Activated T-helper 2 cell treated with anti-CD3 and anti-CD28 coated beads, Interferon-gamma antibody, Interleukin-2, Interleukin-4, amounts not matched to agents 10 μg/mL and 5 μg/mL and 100 μg/mL, durations not matched to agents 14 hours and 24 hours and 36 hours (primary cell): ENCODE measurements around the gene ZNF462. TPM values are rescaled to one million over a fixed set of nuclear protein-coding genes. Genes with fewer than 3 reads are reported as not detected.

Source experiments
- DNase-seq: peaks from one replicate; pipeline ENCODE4 v3.0.0; 2021; ENCODE audit warnings: low spot score
- H3K27ac Mint-ChIP-seq: one replicate; pipeline ENCODE4 v1.8.0; 2021; ENCODE audit warnings: mixed read lengths
- H3K27me3 Mint-ChIP-seq: one replicate; pipeline ENCODE4 v1.8.0; 2021; ENCODE audit warnings: low read depth, mixed read lengths
- H3K36me3 Mint-ChIP-seq: one replicate; pipeline ENCODE4 v1.8.0; 2021; ENCODE audit warnings: low read depth, mixed read lengths
- H3K4me1 Mint-ChIP-seq: one replicate; pipeline ENCODE4 v1.8.0; 2021; ENCODE audit warnings: low read depth, mixed read lengths
- H3K4me3 Mint-ChIP-seq: one replicate; pipeline ENCODE4 v1.8.0; 2021; ENCODE audit warnings: low read depth, mild to moderate bottlenecking, moderate library complexity, mixed read lengths
- H3K9me3 Mint-ChIP-seq: one replicate; pipeline ENCODE4 v1.8.0; 2021; ENCODE audit warnings: mixed read lengths
- intact Hi-C: fragments of 100-400 bp; cut with micrococcal nuclease; formaldehyde crosslinking; loops from one replicate; pipeline ENCODE4 v1.15.1; 2023
- total RNA-seq: library from RNA; stranded (reverse); gene quantifications from 2 replicates; pipeline ENCODE4 v1.2.3, GENCODE V29; 2022

The ZNF462 gene
- total RNA-seq, 1 donor from 2014 or later: 0.09 TPM

DNA sequence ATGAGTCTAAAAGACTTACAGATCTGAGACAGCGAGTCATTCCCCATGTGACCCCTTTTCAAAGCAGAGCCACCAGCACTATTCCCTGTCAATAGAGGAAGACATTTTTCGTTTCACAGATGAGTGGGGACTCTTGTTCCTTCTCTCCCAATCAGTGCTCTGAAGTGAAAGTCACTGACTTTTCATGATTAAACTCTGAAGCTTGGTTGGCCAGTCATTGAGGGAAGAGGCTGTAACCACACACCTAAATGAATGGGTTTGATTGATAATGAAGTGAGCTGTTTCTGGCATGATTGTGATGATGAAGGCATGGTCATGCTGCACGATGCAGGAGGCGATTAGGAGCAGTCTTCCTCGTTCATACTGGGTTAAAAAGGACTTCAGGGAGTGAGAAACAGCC is 171.9 kb downstream of the ZNF462 start:
- Mint-ChIP-seq H3K36me3 (no peaks in the 10 kb centered on the region), H3K27me3 (no peaks in the 10 kb centered on the region), H3K4me3 (no peak overlapping the region), H3K27ac (no peak overlapping the region), H3K9me3 (no peaks in the 10 kb centered on the region), H3K4me1 (no peaks in the 10 kb centered on the region)
- intact Hi-C loops: no loop called here
- no peak for DNase-seq

GRCh38 chr9:107036367-107036766 is 173.4 kb downstream of the ZNF462 start:
- Mint-ChIP-seq H3K4me1 (no peaks in the 10 kb centered on the region), H3K9me3 (no peaks in the 10 kb centered on the region), H3K27me3 (no peaks in the 10 kb centered on the region), H3K27ac (no peak overlapping the region), H3K36me3 (no peaks in the 10 kb centered on the region), H3K4me3 (no peak overlapping the region)
- intact Hi-C loops: no loop called here
- DNase-seq: no peak

GRCh38 chr9:107039542-107039941 is 176.6 kb downstream of the ZNF462 start:
- Mint-ChIP-seq H3K4me3 (no peak overlapping the region), H3K4me1 (no peaks in the 10 kb centered on the region), H3K36me3 (no peaks in the 10 kb centered on the region), H3K9me3 (no peaks in the 10 kb centered on the region), H3K27me3 (no peaks in the 10 kb centered on the region), H3K27ac (no peak overlapping the region)
- DNase-seq: no peak
- intact Hi-C loops: no loop called here

GRCh38 chr9:107042606-107043005 is 179.6 kb downstream of the ZNF462 start:
- no peaks in the 10 kb centered on the region for H3K9me3 Mint-ChIP-seq
- intact Hi-C loops: no loop called here
- H3K27me3 Mint-ChIP-seq: no peaks in the 10 kb centered on the region
- no peaks in the 10 kb centered on the region for H3K36me3 Mint-ChIP-seq
- no peaks in the 10 kb centered on the region for H3K4me1 Mint-ChIP-seq
- DNase-seq: no peak
- H3K27ac Mint-ChIP-seq: no peak overlapping the region
- H3K4me3 Mint-ChIP-seq: no peak overlapping the region

GRCh38 chr9:107043886-107044285 is 180.9 kb downstream of the ZNF462 start:
- no peak overlapping the region for H3K4me3 Mint-ChIP-seq
- no peaks in the 10 kb centered on the region for H3K9me3 Mint-ChIP-seq
- no peaks in the 10 kb centered on the region for H3K27me3 Mint-ChIP-seq
- DNase-seq: no peak
- H3K27ac Mint-ChIP-seq: no peak overlapping the region
- H3K36me3 Mint-ChIP-seq: no peaks in the 10 kb centered on the region
- H3K4me1 Mint-ChIP-seq: no peaks in the 10 kb centered on the region
- intact Hi-C loops: no loop called here

DNA sequence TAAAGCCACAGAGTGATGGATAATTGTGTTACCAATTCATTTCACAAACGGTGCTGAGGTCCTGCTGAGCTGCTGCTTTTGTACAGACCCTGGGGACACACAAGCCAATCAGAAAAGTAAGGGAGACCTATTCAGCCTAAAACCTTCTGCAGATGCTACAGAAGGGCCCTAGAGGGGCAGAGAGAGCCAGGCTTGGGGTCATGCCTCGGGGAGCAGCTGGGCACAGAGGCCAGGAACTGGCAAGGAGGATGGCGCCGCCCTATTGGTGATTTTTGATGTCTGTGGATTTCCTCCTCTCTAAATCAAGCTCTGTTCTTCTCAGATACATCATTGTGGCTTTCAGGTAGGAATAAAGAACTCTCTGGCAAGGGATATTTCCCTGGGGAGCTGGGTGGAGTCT is 181.9 kb downstream of the ZNF462 start:
- H3K27ac Mint-ChIP-seq: no peak overlapping the region
- intact Hi-C loops: no loop called here
- DNase-seq: no peak

GRCh38 chr9:107046692-107047091 is 183.7 kb downstream of the ZNF462 start:
- no peak overlapping the region for H3K4me3 Mint-ChIP-seq
- intact Hi-C loops: no loop called here
- no peaks in the 10 kb centered on the region for H3K4me1 Mint-ChIP-seq
- no peaks in the 10 kb centered on the region for H3K27me3 Mint-ChIP-seq
- DNase-seq: no peak
- H3K27ac Mint-ChIP-seq: no peak overlapping the region
- no peaks in the 10 kb centered on the region for H3K9me3 Mint-ChIP-seq
- H3K36me3 Mint-ChIP-seq: no peaks in the 10 kb centered on the region

More for the DNA sequence above, 181.9 kb downstream of the ZNF462 start:
- Mint-ChIP-seq H3K9me3 (no peaks in the 10 kb centered on the region), H3K4me1 (no peaks in the 10 kb centered on the region), H3K36me3 (no peaks in the 10 kb centered on the region), H3K27me3 (no peaks in the 10 kb centered on the region), H3K4me3 (no peak overlapping the region)

DNA sequence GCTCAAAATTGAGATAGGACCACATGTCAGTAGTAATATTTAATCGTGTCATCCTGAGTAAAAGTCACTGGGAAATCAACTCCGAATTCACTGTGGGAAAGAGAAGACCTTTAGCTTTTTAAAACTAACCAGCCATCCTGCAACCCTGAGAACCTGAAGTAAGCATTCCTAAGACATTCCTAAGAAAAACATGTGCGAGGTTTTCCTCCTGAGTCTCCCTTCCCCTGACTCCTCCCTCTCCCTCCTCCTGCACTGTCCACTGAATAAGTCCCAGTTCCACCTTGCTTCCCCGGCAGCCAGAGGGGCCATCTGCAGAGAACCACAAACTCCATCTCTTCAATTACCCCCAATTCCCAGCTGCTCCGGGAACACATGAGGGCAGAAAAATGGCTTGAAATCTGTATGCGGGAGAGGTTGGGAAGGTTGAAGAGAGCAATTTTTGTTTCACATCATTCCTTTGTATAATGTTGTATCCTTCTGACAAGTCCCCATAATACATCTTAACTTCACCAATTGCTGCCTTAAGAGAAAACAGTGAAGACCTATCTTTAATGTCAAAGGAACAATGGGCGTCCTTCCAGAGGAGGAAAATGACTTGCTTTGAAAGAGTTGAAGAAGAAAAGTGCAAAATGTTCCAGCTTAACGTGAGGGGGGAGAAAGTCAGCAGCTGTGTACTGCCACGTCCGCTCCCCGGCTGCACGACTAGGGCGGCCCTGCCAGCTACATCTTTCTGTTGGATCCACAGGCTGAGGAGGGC is 186.3 kb downstream of the ZNF462 start:
- Mint-ChIP-seq H3K27me3 (no peaks in the 10 kb centered on the region), H3K27ac (no peak overlapping the region), H3K36me3 (no peaks in the 10 kb centered on the region), H3K4me1 (no peaks in the 10 kb centered on the region), H3K4me3 (no peak overlapping the region), H3K9me3 (no peaks in the 10 kb centered on the region)
- no peak for DNase-seq
- intact Hi-C loops: no loop called here

GRCh38 chr9:107049803-107050184 is 186.8 kb downstream of the ZNF462 start:
- no peak overlapping the region for H3K27ac Mint-ChIP-seq
- no peak for DNase-seq
- H3K36me3 Mint-ChIP-seq: no peaks in the 10 kb centered on the region
- H3K4me3 Mint-ChIP-seq: no peak overlapping the region
- intact Hi-C loops: no loop called here
- H3K27me3 Mint-ChIP-seq: no peaks in the 10 kb centered on the region
- H3K9me3 Mint-ChIP-seq: no peaks in the 10 kb centered on the region
- H3K4me1 Mint-ChIP-seq: no peaks in the 10 kb centered on the region

GRCh38 chr9:107051392-107051791 is 188.4 kb downstream of the ZNF462 start:
- Mint-ChIP-seq H3K4me1 (no peaks in the 10 kb centered on the region), H3K9me3 (no peaks in the 10 kb centered on the region), H3K4me3 (no peak overlapping the region), H3K36me3 (no peaks in the 10 kb centered on the region), H3K27me3 (no peaks in the 10 kb centered on the region), H3K27ac (no peak overlapping the region)
- intact Hi-C loops: no loop called here
- no peak for DNase-seq

DNA sequence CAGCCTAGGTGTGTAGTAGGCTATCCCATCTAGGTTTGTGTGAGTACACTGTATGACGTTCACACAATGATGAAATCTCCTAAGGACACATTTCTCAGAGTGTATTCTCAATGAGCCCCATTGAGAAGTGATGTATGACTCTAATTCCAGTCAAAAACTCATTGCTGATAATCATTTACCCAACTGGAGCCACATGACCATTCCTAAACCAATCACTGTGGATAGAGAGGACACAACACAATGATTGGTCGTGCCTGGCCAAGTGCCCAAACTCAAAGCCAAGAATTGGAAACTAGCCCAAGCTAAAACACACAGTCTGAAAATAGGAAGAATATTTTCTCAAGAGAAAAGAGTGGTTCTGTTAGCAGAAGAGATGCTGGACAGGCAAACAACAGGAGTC is 191.2 kb downstream of the ZNF462 start:
- no peak for DNase-seq
- Mint-ChIP-seq H3K4me1 (no peaks in the 10 kb centered on the region), H3K36me3 (no peaks in the 10 kb centered on the region), H3K9me3 (no peaks in the 10 kb centered on the region), H3K27me3 (no peaks in the 10 kb centered on the region), H3K27ac (no peak overlapping the region), H3K4me3 (no peak overlapping the region)
- intact Hi-C loops: no loop called here

DNA sequence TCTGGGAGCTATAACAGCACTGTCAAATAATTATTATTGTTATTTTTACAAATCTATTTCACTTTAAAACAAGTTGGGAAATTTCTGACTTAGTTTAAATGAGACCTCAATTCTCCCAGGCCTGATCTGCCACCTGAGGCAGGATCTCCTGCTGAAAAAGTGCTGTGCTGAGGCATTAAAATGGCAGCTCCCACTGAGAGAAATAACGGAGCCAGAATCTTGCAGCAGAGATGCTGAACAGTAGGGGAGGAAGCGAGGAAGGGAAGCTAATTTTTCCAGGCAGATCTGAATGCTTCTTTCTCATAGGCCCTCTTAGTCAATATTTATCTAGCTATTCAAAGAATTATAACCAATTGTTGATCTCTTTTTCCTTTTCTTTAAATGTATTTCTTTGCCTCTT is 196.3 kb downstream of the ZNF462 start:
- Mint-ChIP-seq H3K36me3 (no peaks in the 10 kb centered on the region), H3K4me1 (no peaks in the 10 kb centered on the region), H3K9me3 (no peaks in the 10 kb centered on the region), H3K4me3 (no peak overlapping the region), H3K27ac (no peak overlapping the region), H3K27me3 (no peaks in the 10 kb centered on the region)
- intact Hi-C loops: no loop called here
- DNase-seq: no peak

DNA sequence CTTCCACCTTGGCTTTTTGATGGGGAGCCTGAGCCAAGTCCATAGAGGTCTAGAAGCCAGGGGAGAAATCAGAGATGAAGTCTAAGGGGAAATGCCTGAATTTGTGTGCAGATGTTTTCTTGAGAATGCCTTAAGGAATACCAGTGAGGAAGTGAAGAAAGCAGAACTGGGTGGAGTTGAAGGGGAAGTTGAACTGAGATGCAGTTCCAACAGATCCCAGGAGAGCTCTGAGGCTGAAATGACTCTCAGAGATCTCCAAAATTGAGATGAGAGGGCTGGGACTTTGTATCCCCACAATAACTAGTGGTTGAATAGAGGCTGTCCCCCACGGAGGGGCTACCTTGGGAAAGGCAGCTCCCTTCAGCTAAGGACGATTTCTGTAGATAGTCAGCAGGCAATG is 197.1 kb downstream of the ZNF462 start:
- H3K4me3 Mint-ChIP-seq: no peak overlapping the region
- no peaks in the 10 kb centered on the region for H3K4me1 Mint-ChIP-seq
- DNase-seq: no peak
- no peak overlapping the region for H3K27ac Mint-ChIP-seq
- no peaks in the 10 kb centered on the region for H3K36me3 Mint-ChIP-seq
- intact Hi-C loops: no loop called here
- no peaks in the 10 kb centered on the region for H3K9me3 Mint-ChIP-seq
- no peaks in the 10 kb centered on the region for H3K27me3 Mint-ChIP-seq
